SK-N-SH (cell line): ENCODE measurements around the gene PCDHGA5.

ENCODE experiments used
- CTCF ChIP-seq: fragments of 200-600 bp; sonication (generic); IDR thresholded peaks from 2 replicates; pipeline ENCODE4 v1.6.1; 2017; ENCODE audit warnings: antibody characterized with exemption, mild to moderate bottlenecking, moderate library complexity
- EZH2phosphoT487 ChIP-seq: fragments of 200-600 bp; sonication (generic); IDR thresholded peaks from 2 replicates; pipeline ENCODE4 v1.6.1; 2017; ENCODE audit warnings: low read depth, mixed run types, mild to moderate bottlenecking, antibody characterized with exemption, moderate library complexity, borderline replicate concordance
- FOSL2 ChIP-seq: IDR thresholded peaks from 2 replicates; pipeline ENCODE4 v1.4.0; 2012; ENCODE audit warnings: low read depth, mild to moderate bottlenecking, moderate library complexity, borderline replicate concordance
- POLR2AphosphoS5 ChIP-seq: IDR thresholded peaks from 2 replicates; pipeline ENCODE4 v1.6.1; 2012; ENCODE audit warnings: low read depth, low read length
- RCOR1 ChIP-seq: fragments of 150-350 bp; IDR thresholded peaks from 2 replicates; pipeline ENCODE4 v1.6.1; 2017; ENCODE audit warnings: antibody characterized with exemption, low read length
- SMC3 ChIP-seq: IDR thresholded peaks from 2 replicates; pipeline ENCODE4 v1.6.1; 2012; ENCODE audit warnings: low read depth, low read length, improper control_type of control experiment
- TF ChIP-seq, protein P1 (sequence below): IDR thresholded peaks from 2 replicates; pipeline ENCODE4 v1.4.0; 2012; ENCODE audit warnings: low read depth, borderline replicate concordance

- TF ChIP-seq FOSL2 (no peak), CTCF (no peak), EZH2phosphoT487 (no peak), SMC3 (no peak), POLR2AphosphoS5 (no peak), RCOR1 (no peak)
- TF ChIP-seq, protein P1, sequence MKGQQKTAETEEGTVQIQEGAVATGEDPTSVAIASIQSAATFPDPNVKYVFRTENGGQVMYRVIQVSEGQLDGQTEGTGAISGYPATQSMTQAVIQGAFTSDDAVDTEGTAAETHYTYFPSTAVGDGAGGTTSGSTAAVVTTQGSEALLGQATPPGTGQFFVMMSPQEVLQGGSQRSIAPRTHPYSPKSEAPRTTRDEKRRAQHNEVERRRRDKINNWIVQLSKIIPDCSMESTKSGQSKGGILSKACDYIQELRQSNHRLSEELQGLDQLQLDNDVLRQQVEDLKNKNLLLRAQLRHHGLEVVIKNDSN = no peak
Observed at GRCh38 chr5:141389153-141390042, 25.4 kb downstream of the PCDHGA5 start.
